ENCODE results near the gene EPC2. TPM values are rescaled to one million over a fixed set of nuclear protein-coding genes. Genes with fewer than 3 reads are reported as not detected.

Gene EPC2
- total RNA-seq, 1 experiment from 2014 or later, result 29.4 TPM

DNA sequence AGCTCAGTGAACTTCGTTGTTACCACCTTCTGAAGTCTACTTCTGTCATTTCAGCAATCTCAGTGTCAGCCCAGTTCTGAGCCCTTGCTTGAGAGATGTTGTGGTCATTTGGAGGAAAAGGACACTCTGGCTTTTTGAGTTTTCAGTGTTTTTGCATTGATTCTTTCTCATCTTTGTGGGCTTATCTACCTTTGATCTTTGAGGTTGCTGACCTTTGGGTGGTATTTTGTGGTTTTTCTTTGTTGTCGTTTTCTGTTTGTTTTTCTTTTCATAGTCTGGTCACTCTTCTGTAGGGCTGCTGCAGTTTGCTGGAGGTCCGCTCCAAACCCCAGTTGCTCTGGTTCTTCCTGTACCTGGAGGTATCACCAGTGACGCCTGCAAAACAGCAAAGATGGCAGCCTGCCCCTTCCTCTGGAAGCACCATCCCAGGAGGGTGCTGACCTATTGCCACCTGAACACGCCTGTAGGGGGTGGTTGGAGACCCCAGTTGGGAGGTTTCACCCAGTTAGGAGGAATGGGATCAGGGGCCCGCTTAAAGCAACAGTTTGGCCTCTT is 74.7 kb downstream of the EPC2 start:
- intact Hi-C loops (cut with micrococcal nuclease; ENCODE audit: unreplicated experiment), result no loop called here
- no peak overlapping the region for H3K4me3 Mint-ChIP-seq (ENCODE audit: low read depth, unreplicated experiment)
- peaks cover 3% of the 10 kb centered on the region for H3K9me3 Mint-ChIP-seq (ENCODE audit: low read depth, unreplicated experiment)
- TF ChIP-seq, protein P1, sequence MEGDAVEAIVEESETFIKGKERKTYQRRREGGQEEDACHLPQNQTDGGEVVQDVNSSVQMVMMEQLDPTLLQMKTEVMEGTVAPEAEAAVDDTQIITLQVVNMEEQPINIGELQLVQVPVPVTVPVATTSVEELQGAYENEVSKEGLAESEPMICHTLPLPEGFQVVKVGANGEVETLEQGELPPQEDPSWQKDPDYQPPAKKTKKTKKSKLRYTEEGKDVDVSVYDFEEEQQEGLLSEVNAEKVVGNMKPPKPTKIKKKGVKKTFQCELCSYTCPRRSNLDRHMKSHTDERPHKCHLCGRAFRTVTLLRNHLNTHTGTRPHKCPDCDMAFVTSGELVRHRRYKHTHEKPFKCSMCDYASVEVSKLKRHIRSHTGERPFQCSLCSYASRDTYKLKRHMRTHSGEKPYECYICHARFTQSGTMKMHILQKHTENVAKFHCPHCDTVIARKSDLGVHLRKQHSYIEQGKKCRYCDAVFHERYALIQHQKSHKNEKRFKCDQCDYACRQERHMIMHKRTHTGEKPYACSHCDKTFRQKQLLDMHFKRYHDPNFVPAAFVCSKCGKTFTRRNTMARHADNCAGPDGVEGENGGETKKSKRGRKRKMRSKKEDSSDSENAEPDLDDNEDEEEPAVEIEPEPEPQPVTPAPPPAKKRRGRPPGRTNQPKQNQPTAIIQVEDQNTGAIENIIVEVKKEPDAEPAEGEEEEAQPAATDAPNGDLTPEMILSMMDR (IDR thresholded peaks at IDR 0.05; ENCODE audit: unreplicated experiment), result no peak
- no peak overlapping the region for H3K27ac Mint-ChIP-seq (ENCODE audit: unreplicated experiment)
- no TSS peak for BruUV-seq (replicated peaks)
- no peaks in the 10 kb centered on the region for H3K27me3 Mint-ChIP-seq (ENCODE audit: unreplicated experiment)
- CTCF ChIA-PET, result no interaction called here
- DNase-seq, result no peak
- H3K36me3 Mint-ChIP-seq (ENCODE audit: insufficient read depth, unreplicated experiment), result peaks cover 5% of the 10 kb centered on the region
- peaks cover 29% of the 10 kb centered on the region for H3K4me1 Mint-ChIP-seq (ENCODE audit: low read depth, unreplicated experiment)

- Mint-ChIP-seq H3K27ac (ENCODE audit: unreplicated experiment) (no peak overlapping the region), H3K4me1 (ENCODE audit: low read depth, unreplicated experiment) (peaks cover 29% of the 10 kb centered on the region), H3K9me3 (ENCODE audit: low read depth, unreplicated experiment) (peaks cover 3% of the 10 kb centered on the region), H3K36me3 (ENCODE audit: insufficient read depth, unreplicated experiment) (peaks cover 5% of the 10 kb centered on the region), H3K4me3 (ENCODE audit: low read depth, unreplicated experiment) (no peak overlapping the region), H3K27me3 (ENCODE audit: unreplicated experiment) (no peaks in the 10 kb centered on the region)
- TF ChIP-seq, protein P1 (IDR thresholded peaks at IDR 0.05; ENCODE audit: unreplicated experiment), result no peak
- CTCF ChIA-PET, result no interaction called here
- intact Hi-C loops (cut with micrococcal nuclease; ENCODE audit: unreplicated experiment), result no loop called here
- no TSS peak for BruUV-seq (replicated peaks)
- no peak for DNase-seq
Observed at GRCh38 chr2:148719941-148720436, 75.4 kb downstream of the EPC2 start.

- intact Hi-C loops (cut with micrococcal nuclease; ENCODE audit: unreplicated experiment), result no loop called here
- no peak for DNase-seq
- TF ChIP-seq, protein P1 (IDR thresholded peaks at IDR 0.05; ENCODE audit: unreplicated experiment), result no peak
- CTCF ChIA-PET, result no interaction called here
- H3K4me1 Mint-ChIP-seq (ENCODE audit: low read depth, unreplicated experiment), result peaks cover 29% of the 10 kb centered on the region
- no peaks in the 10 kb centered on the region for H3K27me3 Mint-ChIP-seq (ENCODE audit: unreplicated experiment)
- peaks cover 3% of the 10 kb centered on the region for H3K9me3 Mint-ChIP-seq (ENCODE audit: low read depth, unreplicated experiment)
- peaks cover 5% of the 10 kb centered on the region for H3K36me3 Mint-ChIP-seq (ENCODE audit: insufficient read depth, unreplicated experiment)
- no peak overlapping the region for H3K4me3 Mint-ChIP-seq (ENCODE audit: low read depth, unreplicated experiment)
- no TSS peak for BruUV-seq (replicated peaks)
- no peak overlapping the region for H3K27ac Mint-ChIP-seq (ENCODE audit: unreplicated experiment)
Observed at GRCh38 chr2:148720501-148721001, 76.0 kb downstream of the EPC2 start.

GRCh38 chr2:148721520-148721931 is 77.0 kb downstream of the EPC2 start:
- TF ChIP-seq, protein P1 (IDR thresholded peaks at IDR 0.05; ENCODE audit: unreplicated experiment), result no peak

More at GRCh38 chr2:148721520-148721931, 77.0 kb downstream of the EPC2 start:
- CTCF ChIA-PET, result interaction anchor here (0.6 to 0.7 kb wide), 2 partner anchors 62 to 942 kb away, joined by 4 to 5 read pairs; no protein-coding TSS in a partner anchor
- peaks cover 5% of the 10 kb centered on the region for H3K36me3 Mint-ChIP-seq (ENCODE audit: insufficient read depth, unreplicated experiment)
- no peaks in the 10 kb centered on the region for H3K27me3 Mint-ChIP-seq (ENCODE audit: unreplicated experiment)
- H3K27ac Mint-ChIP-seq (ENCODE audit: unreplicated experiment), result no peak overlapping the region
- H3K4me1 Mint-ChIP-seq (ENCODE audit: low read depth, unreplicated experiment), result peaks cover 29% of the 10 kb centered on the region
- H3K4me3 Mint-ChIP-seq (ENCODE audit: low read depth, unreplicated experiment), result no peak overlapping the region
- intact Hi-C loops (cut with micrococcal nuclease; ENCODE audit: unreplicated experiment), result no loop called here
- no TSS peak for BruUV-seq (replicated peaks)
- DNase-seq, result no peak
- H3K9me3 Mint-ChIP-seq (ENCODE audit: low read depth, unreplicated experiment), result peaks cover 3% of the 10 kb centered on the region

Measured in Calu3 (cell line).